ENCODE measurements around the gene STMN3.

The STMN3 gene

GRCh38 chr20:63645218-63645617 lies 8.0 kb downstream of the STMN3 start:
- no peak for TF ChIP-seq CTCF (IDR thresholded peaks at IDR 0.05; ENCODE audit: borderline replicate concordance, control extremely low read depth, extremely low read depth, insufficient read depth, missing control alignments)
- no peak for DNase-seq (ENCODE audit: low spot score)
- in situ Hi-C loops (cut with MboI; ENCODE audit: low sequenced_read_pairs, unreplicated experiment), result no loop called here

- no peak for TF ChIP-seq CTCF (IDR thresholded peaks at IDR 0.05; ENCODE audit: borderline replicate concordance, control extremely low read depth, extremely low read depth, insufficient read depth, missing control alignments)
- no peak for DNase-seq (ENCODE audit: low spot score)
- in situ Hi-C loops (cut with MboI; ENCODE audit: low sequenced_read_pairs, unreplicated experiment), result no loop called here
Measured at GRCh38 chr20:63643946-63644345, 9.3 kb downstream of the STMN3 start.

GRCh38 chr20:63643499-63643898 lies 9.7 kb downstream of the STMN3 start:
- no peak for DNase-seq (ENCODE audit: low spot score)
- no peak for TF ChIP-seq CTCF (IDR thresholded peaks at IDR 0.05; ENCODE audit: borderline replicate concordance, control extremely low read depth, extremely low read depth, insufficient read depth, missing control alignments)
- in situ Hi-C loops (cut with MboI; ENCODE audit: low sequenced_read_pairs, unreplicated experiment), result no loop called here

- no peak for TF ChIP-seq CTCF (IDR thresholded peaks at IDR 0.05; ENCODE audit: borderline replicate concordance, control extremely low read depth, extremely low read depth, insufficient read depth, missing control alignments)
- in situ Hi-C loops (cut with MboI; ENCODE audit: low sequenced_read_pairs, unreplicated experiment), result no loop called here
- no peak for DNase-seq (ENCODE audit: low spot score)
Measured at GRCh38 chr20:63642527-63643247, 10.5 kb downstream of the STMN3 start.

GRCh38 chr20:63641792-63642523 lies 11.3 kb downstream of the STMN3 start:
- peak; percentile 98 for DNase-seq (ENCODE audit: low spot score)
- in situ Hi-C loops (cut with MboI; ENCODE audit: low sequenced_read_pairs, unreplicated experiment), result no loop called here

More at GRCh38 chr20:63641792-63642523, 11.3 kb downstream of the STMN3 start:
- peak; percentile 40 for TF ChIP-seq CTCF (IDR thresholded peaks at IDR 0.05; ENCODE audit: borderline replicate concordance, control extremely low read depth, extremely low read depth, insufficient read depth, missing control alignments)

All from GM13976 (cell line).